Measurements from ENCODE around the gene UBE2E3.

UBE2E3 gene

GRCh38 chr2:180979749-180980105 is 678 bp upstream of the UBE2E3 start:
- no peak for DNase-seq

DNA sequence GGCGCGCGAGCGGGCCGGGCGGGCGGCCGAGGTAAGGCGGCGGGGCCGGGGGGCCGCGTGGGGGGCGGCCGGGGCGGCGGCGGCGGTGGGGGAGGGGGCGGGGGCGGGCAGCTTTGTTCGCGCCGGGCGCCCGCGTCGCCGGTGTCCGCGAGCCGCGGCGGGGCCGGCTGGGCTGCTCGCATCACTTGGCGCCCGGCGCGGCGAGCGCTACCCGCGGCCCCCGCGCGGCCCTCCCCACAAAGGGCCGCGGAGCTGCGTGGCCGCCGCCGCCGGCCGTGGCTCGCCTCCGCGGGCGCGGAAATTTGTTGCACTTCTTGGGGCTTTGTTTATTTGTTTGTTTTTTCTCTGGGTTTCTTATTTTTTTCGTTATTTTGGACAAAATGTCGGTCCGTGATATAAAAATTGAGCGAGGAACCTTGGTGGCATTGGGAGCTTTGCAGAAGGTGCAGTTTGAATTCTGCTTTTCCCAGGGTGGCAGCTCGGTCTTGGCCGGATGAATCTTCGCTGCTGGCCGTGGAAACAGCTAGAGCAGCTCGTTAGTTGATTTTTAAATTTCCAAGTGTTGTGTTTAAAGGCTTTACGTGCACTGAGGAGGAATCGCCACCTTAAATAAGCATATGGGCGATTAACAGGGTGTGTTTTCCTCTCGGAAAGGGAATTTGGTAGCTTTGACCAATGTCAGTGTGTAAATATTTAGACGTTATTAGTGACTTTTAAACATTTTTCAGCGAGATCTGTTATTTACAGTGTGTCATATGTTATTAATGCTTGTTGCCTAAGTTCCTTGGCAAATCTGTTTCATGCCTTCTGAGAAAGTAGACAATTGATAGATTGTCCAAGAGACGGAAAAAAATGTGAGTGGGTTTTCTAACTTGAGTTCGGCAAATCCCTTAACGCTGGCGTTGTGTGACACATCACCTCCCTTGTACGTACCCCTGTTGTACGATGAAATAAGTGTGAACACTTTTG is 822 bp downstream of the UBE2E3 start:
- peak; percentile 32 for DNase-seq

DNA sequence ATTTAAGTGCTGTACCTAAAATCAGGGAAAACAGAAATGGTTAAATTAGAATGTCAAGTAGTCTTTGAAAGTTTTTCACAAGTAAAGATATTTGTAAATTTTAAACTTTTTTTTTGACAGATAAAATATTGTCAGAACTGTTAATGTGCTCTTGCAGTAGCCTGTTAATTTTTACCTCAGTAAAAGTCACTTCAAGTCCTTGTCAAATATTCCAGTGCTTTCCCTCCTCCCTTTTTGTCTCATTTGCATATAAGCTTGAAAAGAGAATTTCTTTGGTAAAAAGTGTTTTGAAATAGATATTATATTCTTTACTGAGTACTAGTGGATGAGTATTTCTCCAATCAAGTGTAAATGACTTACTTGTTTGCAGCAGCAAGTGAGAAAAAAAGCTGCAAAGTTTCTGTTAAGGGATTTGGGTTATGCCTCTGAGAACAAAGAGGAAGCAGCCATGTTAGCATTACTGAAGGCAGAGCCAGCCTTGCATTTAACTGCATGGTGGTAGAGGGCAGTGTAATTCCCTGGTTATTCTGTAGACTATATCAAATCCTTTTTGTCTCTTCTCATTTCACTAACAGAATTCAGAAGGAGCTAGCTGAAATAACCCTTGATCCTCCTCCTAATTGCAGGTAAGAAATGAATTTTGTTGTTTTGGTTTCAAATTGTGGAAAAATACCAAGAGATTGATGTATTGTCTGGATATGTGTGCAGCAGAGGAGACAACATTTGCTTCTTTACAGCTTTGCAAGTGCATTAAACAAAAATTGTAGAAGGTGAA is 3.2 kb downstream of the UBE2E3 start:
- DNase-seq, result peak; percentile 29

DNA sequence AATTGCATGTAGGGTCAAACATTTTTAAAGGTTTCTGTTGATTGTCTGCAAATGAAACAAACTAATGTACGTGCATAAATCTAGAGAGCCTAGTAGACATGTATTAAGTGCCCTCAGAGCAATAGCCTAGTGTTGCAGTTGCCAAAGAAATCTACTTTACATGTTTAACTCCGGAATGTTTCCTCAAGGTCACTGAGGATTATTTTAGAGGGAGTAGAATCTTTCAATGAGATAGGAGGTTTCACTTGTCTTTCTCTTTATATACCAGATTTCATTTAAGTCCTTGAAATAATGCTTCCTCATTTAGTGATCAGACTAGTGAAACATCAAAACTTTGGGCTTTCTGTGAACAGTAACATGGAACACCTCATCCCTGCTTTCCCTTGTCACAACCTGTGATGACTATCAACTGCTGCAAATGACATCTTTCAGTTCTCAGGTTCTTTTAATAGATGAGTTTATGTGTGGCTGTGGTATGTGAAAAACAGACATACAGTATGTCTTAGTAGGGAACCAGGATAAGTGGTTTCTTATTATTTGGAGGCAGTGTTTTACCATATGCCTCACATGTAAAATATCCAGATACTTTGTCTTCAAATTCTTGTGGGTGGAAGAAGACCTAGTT is 5.5 kb downstream of the UBE2E3 start:
- no peak for DNase-seq

- no peak for DNase-seq
Observed at GRCh38 chr2:180987146-180987545, 6.7 kb downstream of the UBE2E3 start.

DNA sequence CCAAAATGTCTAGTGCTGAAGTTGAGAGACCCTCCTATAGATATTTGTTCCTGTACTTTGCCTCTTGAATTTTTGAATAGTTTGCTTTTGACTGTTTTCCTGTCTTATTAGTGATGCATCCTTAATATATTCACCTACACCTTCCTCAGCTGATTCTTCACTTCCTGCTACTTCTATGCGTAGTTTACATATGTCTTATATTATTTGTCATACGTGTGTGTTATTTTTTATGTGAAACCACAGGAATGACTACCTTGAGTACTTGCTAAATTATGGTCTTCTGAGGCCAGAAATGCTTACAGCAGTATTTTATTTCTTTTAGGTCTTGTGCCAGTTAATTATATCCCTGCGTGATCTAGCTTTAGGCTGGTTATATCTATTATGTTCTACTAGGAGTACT is 9.9 kb downstream of the UBE2E3 start:
- no peak for DNase-seq

DNA sequence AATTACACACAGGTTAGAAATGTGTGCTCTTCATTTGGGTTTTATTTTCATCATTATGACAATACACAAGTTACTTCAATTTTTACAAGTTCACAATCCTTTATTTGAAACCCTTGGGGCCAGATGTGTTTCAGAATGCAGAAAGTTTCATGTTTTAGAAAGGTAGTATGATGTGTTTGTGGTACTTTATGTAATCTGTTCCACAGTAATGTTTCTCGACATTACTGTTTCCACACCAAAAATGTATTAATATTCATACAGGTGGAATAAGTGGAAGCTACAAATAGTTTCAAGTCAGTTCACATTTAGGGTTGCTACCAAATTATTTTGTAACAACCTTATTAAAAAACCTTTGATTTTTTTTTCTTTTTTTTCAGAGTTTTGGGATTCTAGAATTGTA is 10.4 kb downstream of the UBE2E3 start:
- no peak for DNase-seq

- peak; percentile 18 for DNase-seq
Observed at GRCh38 chr2:180991361-180991760, 11.0 kb downstream of the UBE2E3 start.

GRCh38 chr2:180991820-180992219 is 11.4 kb downstream of the UBE2E3 start:
- DNase-seq, result no peak

DNA sequence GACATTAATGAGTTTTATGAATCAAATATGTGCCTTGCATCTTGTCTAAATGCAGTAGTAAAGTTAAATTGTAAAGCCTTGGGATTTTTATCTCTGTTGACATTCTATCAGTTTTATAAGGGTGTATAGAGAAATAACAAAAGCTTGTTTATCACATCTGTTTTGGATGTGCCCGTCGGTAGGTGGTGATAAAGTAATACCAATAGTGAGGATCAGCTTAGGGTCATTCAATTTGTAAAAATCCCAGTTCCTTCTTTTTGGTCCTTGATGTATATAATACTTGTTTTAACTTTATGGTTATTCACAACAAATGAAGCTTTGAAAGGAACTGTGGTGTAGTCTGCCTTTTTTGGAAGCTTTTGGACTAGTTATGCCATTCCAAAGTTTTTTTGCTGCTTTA is 12.6 kb downstream of the UBE2E3 start:
- DNase-seq, result no peak

DNA sequence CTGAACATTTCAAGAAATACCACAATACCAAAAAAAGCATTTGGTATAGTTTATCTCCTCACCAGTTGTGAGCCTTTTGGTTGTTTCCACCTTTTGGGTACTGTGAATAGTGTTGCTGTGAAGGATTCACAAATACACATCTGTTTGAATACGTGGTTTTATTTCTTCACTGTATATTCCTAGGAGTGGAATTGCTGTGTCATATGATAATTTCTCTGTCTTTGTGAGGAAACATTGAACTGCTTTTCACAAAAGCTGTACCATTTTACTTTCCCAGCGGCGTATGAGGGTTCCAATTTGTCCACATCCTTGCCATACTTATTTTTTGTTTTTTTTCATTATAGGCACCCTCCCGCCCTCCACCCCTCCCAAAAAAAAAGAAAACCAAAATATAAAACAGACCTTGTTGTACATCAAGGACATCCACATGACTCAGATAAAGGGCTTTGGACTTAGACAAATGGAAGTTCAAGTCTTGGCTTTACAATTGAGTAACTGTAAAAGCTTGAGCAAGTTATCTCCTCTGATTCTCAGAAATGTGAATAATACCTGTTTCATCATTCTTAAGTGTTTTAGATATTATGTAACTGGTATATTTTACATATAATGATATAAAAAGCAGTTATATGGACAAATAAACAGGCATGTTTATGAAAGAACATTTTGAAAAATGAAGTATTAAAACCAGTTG is 19.0 kb downstream of the UBE2E3 start:
- no peak for DNase-seq

- DNase-seq, result no peak
Observed at GRCh38 chr2:181004647-181005325, 24.4 kb downstream of the UBE2E3 start.

- DNase-seq, result no peak
Observed at GRCh38 chr2:181005326-181005655, 24.9 kb downstream of the UBE2E3 start.

DNA sequence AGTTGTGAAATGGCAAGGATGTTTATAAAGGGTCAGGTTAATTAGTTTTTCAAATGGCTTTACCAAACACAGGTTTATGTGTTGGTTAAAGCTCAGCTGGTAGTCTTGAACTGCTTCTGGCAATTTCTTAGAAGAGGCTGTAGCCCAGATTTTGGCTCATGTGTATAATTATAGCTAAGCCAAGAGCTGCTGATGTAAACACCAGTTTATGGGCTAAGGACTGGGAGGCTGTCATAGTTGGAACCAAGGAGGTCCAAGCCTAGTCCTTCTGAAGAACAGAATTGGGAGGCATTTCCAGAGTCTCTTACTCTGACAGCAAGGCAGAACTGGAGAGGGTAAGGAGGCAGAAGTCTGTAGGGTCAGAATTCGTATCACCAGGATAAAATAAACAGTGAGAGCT is 25.4 kb downstream of the UBE2E3 start:
- DNase-seq, result no peak

DNA sequence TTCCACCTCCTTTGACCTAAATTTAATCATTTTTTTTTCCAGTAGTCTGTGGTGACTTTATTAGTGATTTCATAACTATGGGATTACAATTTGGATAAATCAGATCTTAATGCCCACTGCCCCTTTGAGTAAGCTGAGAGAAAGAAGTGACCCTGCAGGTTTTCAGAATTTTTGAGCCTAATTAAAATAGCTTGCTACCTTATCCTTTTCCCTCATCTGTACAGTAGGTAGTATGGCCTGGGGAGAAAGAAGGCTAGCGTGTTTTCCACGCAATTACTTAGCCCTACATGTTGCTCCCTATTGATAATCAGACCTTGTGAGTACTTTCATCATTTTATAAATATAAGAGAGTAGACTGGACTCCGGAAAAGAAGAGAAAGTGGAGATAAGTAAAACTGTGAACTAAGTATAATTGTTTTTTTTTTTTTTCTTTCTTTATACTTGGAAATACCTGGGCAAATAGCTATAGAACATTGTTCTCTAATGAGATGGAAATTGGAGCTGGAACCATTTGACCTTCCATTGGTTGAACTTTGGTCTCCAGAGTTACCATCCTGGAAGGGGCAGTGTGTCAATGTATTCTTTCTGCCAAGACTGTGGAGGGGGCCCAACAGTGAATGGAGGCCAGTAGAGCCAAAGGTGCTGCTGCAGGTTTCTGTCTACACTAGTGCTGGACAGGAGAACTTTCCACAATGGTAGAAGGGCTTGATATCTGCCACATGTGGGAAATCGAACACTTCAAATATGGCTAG is 26.9 kb downstream of the UBE2E3 start:
- no peak for DNase-seq

GRCh38 chr2:181008407-181008806 is 28.0 kb downstream of the UBE2E3 start:
- no peak for DNase-seq

- DNase-seq, result no peak
Observed at GRCh38 chr2:181021199-181021789, 40.9 kb downstream of the UBE2E3 start.

- DNase-seq, result peak; percentile 65
Observed at GRCh38 chr2:181022652-181023051, 42.2 kb downstream of the UBE2E3 start.

GRCh38 chr2:181025004-181025403 is 44.6 kb downstream of the UBE2E3 start:
- DNase-seq, result no peak

DNA sequence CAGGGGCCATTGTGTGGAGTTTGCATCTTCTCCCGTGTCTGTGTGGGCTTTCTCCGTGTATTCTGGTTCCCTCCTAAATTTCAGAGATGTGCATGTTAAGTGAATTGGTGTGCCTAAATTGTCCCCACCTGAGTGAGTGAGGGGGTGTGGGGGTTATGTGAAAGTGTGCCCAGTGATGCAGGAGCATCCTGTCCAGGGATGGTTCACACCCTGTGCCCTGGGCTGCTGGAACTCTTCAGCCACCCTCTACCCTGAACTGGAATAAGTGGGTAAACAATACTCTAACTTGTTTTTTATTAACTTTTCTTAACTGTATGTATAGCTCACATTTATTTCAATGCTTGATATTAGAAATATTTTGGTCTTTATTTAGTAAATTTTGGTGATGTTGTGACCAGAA is 56.0 kb downstream of the UBE2E3 start:
- DNase-seq, result no peak

- DNase-seq, result no peak
Observed at GRCh38 chr2:181036848-181037603, 56.6 kb downstream of the UBE2E3 start.
